Activated CD4-positive, alpha-beta T cell treated with anti-CD3 and anti-CD28 coated beads, Interleukin-10, Interleukin-2, amounts not matched to agents 100 ng/mL and 50 ng/mL, durations not matched to agents 16 hours and 8 hours (primary cell): ENCODE data around the gene ASL.
"Not testable (repeated sequence)": the region's sequence is repeated elsewhere in the genome, so short reads cannot be mapped to it uniquely, and the experiment has no call there.

Source experiments
- DNase-seq: peaks from one replicate; pipeline ENCODE4 v3.0.0-alpha.2; 2020

Gene ASL

GRCh38 chr7:66119245-66119850 lies 43.7 kb downstream of the ASL start:
- no peak for DNase-seq

GRCh38 chr7:66123175-66123528 lies 47.5 kb downstream of the ASL start:
- DNase-seq, result no peak

GRCh38 chr7:66124569-66124861 lies 48.9 kb downstream of the ASL start:
- DNase-seq, result not testable (repeated sequence)

GRCh38 chr7:66125052-66125694 lies 49.6 kb downstream of the ASL start:
- DNase-seq, result no peak

GRCh38 chr7:66125781-66126352 lies 50.2 kb downstream of the ASL start:
- DNase-seq, result peak; percentile 27

GRCh38 chr7:66127172-66127571 lies 51.6 kb downstream of the ASL start:
- DNase-seq, result not testable (repeated sequence)

- DNase-seq, result no peak
Observed at GRCh38 chr7:66138994-66139752, 63.6 kb downstream of the ASL start.

GRCh38 chr7:66140924-66141323 lies 65.3 kb downstream of the ASL start:
- DNase-seq, result no peak

- DNase-seq, result no peak
Observed at GRCh38 chr7:66142334-66142733, 66.7 kb downstream of the ASL start.

GRCh38 chr7:66142996-66143395 lies 67.4 kb downstream of the ASL start:
- DNase-seq, result no peak
